ENCODE measurements around the gene SNRNP200.

SNRNP200 gene

DNA sequence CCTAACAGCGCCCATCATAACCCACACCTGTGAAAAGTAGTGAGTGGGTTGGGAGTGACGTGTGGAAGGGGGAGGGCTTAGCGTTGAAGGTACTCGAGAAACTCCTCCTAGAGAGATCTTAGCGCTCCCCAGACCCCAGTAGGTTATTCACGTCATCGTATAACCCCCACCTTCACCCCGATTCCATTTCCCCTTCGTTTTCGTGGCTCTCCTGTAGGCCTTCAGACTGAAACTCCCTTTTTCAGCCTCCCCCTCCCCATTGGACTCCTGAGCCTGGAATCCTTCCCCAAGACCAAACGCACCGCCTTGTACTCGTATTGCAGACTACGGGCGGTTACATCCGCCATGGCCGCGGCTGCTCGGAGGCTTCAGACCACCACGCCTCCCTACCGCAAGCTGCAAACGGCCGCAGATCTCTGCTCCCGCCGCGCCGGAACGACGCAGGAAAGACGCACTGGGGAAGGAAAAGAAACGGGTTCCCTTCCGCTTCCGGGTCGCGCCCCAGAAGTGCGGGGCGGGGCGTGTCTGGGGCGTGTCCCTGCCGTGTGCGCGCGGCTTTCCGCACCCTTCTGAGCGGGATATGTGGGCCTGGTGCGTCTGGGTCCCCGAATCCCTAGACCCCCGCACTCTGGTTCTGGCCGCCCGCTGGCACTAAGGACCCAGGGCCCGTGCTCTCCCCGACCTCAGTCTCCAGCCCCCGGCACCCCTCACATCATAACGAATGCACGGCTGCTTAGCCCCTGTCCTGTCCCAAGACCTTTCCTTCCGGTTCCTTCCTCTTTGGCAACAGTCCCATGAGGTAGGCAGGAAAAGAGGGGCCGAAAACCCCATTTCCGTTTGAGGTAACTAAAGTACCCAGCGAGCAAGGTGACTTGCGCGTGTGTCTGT, at the start of gene SNRNP200:
TSS of gene SNRNP200 (minus strand) at position 456 of the 888 bp plus-strand sequence. CDS start at position 347, 109 bp downstream.
- DNase-seq (ENCODE audit: low spot score), result peak; percentile 86

DNA sequence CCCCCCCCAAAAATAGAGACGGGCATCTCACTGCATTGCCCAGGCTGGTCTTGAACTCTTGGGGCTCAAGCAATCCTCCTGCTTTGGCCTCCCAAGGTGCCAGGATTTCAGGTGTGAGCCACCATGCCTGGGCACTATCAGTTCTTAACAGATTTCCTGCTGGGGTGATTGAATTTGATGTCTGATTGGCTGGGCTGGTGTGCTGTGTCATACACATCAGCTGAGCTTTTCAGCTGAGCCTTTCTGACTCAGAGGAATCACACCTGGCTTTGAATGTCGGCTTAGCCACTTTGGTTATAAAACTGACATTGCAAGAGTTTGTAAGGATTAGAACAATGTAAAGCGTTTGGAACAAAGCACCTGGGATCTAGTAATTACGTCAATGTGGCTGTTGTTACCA, 49.1 kb upstream of the SNRNP200 start:
- DNase-seq (ENCODE audit: low spot score), result no peak

DNA sequence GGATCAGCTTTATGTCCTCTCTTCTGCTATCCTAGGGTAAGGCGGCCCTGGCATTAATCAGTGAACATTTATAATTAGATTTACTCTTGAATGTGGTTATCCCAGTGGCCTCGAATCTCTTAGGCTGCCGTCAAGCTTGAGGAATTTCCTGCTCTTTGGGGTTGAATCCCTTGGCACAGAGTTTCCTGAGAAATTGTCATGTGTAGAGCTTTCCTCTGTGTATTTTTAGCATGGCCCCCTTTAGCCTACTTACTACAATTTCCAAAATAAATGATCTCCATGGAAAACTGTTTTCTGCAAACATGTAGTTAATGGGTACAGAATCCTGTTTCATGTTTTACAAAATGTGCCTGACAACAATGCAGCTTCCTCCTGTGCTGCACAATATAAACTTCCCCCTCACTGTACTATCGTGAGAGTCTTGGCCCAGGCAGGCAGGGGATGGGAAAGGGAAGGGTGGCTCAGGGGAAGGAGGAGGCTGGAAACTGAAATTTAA, 48.3 kb upstream of the SNRNP200 start:
- no peak for DNase-seq (ENCODE audit: low spot score)

DNA sequence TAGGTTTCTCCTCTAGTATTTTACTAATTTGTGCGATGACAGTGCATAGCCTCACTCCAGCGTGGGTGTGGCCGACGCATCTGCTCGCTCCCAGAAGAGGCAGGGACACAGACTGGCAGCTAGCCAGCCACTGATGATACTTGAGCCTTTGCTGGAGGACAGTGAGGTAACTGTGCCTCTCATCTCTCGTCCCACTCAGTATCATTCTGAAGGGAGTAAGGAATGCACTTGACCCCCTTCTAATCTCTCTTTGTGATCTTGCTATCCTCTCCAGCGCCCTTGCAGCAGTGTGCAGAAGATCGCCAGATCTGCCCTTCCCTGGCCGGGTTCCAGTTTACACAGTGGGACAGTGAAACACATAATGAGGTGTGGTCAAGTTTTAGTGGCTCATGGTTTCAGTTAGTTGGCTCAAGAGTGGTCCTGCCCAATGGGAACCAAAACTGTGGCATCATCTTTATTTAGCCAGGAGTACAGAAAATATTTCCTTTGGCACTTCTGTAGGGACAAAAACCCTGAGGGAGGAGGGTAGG, 47.8 kb upstream of the SNRNP200 start:
- no peak for DNase-seq (ENCODE audit: low spot score)

DNA sequence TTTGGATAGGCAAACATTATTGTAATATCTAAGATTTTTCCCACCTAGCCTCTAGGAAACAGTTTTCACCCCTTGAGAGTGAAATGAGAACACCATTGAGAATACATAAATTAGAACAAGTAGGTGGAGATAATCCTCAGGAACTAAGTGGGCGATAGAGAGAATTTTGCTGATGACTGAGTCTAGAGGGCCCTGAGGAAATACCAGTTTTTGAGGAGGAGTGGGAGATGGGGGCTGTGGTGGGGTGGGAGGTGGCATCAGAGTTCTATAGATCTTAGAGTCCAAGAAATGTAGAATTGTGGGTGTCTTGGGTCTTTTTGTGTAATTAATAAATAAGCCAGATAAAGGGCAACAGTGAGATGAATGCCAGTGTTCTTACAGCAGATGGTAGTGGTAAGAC, 42.0 kb upstream of the SNRNP200 start:
- DNase-seq (ENCODE audit: low spot score), result no peak

DNA sequence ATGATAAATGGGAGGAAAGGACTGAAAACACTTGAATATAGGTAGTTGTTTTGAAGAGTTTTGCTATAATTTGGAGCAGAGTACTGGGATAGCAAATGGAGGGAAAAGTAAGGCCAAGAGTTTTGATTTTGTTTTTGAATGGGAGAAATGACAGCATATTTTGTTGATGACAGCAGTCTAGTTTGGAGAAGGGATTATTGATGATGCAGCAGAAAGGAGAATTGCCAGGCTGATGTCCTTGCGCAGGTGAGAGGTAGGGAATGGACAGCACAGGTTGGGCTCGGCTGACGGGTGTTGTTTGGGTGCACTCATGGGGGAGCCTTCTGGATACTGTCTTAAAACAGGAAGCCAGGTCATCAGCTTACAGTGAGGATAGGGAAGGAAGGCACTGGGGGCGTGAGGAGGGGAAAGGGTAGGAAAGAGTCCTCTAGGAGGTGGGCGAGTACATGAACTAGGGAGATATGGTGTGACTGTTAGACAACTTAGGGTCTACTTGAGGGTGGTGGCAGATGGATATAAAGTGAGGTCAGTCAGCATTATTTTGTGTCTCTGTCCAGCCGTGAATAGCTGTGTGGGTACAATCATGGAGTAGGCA, 40.6 kb upstream of the SNRNP200 start:
- DNase-seq (ENCODE audit: low spot score), result no peak

DNA sequence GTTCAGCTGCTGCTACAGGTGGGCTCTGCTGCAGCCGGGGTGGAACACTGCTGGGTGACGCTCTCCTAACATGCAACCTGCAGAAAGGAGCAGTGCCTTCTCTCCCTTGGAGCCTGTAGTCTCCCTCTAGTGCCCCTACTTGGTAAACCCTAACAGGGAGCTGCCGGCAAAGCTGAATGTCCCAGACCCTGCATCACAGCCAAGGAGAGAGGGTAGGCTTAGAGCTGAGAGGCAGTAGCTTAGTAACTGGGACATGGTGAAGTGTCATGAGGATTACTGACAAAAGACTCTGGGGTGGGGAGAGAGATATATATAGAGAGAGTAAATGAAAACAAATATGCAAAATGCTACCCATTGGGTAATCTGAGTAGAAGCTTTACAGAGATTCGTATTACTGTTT, 40.1 kb upstream of the SNRNP200 start:
- no peak for DNase-seq (ENCODE audit: low spot score)

DNA sequence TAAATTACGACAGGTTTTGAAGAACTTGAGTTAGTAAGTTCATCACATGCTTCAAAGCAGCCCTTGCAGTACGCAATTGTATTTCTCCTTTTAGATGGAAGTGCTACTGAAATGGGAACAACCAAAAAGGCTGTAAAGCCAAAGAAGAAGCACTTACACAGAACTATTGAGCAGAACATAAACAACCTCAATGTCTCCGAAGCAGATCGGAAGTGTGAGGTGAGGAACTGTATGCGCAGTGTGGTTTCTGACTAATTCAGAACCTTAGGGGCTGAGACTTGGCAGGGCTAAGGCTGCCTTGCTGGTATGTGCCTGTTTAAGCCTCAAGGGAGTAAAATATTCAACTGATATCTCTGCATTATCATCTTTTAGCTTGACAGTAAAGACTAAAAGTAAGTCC, 38.7 kb upstream of the SNRNP200 start:
- no peak for DNase-seq (ENCODE audit: low spot score)

DNA sequence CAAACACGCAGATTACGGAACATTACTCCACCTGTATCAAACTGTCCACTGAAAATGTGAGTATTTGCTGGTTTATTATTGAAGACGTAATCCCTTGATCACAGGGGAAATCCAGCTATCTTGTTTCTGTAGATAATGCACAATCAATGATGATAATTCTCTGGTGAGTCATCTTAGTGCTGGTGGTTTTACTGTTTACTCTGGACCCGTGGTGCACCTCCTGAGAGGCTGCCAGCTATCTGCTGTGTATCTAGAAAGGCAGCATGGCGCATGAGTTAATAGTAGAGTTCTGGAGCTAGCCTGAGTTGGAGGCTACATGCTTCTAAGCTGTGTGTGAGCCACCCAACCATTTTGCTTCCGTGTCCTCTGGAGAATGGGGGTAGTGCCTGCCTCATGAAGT, 36.7 kb upstream of the SNRNP200 start:
- DNase-seq (ENCODE audit: low spot score), result no peak

DNA sequence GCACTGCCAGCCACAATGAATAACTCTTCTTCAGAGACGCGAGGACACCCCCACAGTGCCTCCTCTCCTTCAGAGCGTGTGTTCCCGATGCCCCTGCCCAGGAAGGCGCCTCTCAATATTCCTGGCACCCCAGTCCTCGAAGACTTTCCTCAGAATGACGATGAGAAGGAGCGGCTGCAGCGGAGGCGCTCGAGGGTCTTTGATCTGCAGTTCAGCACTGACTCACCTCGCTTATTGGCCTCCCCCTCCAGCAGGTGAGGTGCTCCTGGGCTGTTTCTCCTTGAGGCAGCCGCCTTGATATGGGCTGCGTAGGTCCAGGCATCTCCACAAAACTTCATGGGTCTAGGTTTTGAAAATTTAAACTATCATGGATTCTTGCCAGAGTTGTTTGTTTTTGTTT, 36.3 kb upstream of the SNRNP200 start:
- DNase-seq (ENCODE audit: low spot score), result no peak

DNA sequence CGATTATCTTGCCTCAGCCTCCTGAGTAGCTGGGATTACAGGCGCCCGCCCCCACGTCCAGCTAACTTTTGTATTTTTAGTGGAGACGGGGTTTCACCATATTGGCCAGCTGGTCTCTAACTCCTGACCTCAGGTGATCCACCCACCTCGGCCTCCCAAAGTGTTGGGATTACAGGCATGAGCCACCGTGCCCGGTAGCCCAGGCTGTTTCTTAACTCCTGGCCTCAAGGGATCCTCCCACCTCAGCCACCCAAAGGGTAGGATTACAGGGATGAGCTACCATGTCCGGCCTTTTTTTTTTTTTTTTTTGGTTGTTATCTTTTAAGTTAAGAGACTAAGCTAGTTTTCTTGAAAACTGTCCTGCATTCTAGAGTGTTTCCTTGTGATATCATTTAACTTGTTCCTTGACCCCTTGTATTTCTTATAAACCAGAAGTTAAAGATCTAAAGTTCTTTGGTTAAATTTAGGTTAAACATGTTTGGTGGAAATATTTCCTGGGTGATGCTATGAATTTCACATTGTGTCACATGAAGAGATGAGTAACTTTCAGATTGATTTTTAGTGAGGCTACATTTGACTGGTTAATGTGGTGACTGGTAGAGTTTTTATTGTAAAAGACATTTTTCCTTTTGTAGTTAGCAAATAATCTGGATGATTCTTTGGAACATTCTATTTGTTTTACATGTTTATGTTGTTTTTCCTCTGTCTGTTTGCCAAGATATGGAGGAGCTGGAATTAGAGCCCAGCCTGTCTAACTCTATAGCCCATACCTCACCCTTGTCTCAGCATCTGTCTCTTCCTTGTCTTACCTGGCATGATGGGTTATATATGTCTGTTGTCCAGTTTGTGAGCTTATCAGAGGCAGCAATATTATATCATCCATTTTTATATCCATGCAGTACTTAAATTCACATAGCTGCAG, 35.4 kb upstream of the SNRNP200 start:
- no peak for DNase-seq (ENCODE audit: low spot score)

DNA sequence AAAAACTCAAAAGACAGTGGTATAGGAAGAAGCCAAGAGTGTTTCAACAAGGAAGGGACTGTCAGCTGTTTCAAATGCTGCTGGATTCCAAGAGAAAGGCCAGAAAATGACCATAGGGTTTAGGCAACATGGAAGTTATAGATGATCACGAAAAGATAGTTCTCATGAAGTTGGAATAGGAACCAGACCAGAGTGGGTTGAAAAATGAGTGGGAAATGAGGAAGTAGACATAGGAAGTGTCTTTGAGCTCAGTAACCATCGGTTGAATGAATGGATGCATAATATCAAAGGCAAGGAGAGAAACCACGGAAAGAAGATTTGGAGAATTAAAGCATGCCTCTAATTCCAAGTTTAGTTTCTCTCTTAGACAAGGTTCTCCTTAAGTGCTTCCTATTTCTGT, 31.5 kb upstream of the SNRNP200 start:
- no peak for DNase-seq (ENCODE audit: low spot score)

DNA sequence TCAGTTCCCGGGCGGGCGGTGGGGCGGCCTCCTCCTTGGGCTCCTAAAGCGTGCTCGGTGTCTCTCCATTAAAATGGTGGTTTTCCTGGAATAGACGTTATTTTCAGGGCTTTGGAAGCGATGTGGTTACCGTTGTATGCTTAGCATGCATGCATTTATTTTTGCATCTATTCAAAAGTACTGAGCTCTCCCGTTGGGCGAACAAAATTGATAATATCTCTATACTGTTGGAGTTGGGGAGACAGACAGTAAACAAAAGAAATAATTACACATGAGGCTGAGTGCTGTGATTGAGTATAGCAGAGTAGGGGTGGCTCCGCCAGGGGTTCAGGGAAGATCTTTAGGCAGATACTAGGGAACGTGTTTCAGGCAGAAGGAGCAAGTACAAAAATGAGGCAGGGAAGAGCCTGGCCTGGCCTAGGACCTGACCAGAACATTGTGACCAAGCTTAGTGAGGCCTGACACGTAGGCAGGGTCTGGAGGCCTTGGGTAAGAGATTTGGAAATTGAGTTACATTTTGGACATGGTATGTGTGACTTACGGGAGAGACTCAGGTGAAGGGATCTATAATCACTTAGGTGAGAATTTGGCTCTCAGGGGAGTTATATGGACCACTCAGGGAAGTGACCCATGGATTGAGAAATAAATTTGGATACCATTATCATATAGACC, 30.9 kb upstream of the SNRNP200 start:
- no peak for DNase-seq (ENCODE audit: low spot score)

DNA sequence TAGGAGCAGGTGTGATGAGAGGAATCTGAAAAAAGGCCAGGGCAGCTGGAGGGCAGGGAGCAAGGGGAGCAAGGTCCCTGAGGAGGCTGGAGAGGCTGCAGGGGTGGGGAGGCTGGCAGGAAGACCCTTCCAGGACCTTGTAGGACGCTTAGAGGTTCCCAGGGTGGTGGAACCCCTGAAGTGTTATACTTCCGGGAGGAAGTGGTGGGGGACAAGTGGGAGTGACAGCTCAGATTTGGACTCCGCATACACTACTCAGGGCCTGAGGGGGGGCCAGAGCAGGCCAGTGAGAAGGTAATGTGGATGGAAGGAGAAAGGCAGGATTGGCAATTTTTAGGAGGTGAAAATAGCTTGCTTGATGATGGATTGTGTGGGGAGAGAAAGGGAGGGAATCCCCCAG, 28.4 kb upstream of the SNRNP200 start:
- no peak for DNase-seq (ENCODE audit: low spot score)

DNA sequence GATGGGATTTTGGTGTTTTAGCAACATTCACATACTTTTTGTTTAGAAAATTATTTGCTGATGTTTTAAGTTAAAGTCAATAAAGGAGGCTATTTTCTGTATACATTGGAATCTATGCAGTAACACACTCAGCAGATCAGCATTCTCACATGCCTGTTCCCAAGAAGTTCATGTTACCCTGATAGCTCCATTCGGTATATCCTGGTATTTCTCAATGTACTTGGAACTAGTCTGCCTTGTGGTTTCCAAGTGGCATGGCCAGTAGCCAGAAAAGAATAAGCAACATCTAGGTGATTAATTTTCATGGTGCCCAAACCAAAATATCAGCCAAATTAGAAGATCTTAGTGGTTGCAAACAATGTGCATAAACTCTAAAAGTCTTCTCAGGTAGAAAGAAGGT, 25.1 kb upstream of the SNRNP200 start:
- DNase-seq (ENCODE audit: low spot score), result no peak

DNA sequence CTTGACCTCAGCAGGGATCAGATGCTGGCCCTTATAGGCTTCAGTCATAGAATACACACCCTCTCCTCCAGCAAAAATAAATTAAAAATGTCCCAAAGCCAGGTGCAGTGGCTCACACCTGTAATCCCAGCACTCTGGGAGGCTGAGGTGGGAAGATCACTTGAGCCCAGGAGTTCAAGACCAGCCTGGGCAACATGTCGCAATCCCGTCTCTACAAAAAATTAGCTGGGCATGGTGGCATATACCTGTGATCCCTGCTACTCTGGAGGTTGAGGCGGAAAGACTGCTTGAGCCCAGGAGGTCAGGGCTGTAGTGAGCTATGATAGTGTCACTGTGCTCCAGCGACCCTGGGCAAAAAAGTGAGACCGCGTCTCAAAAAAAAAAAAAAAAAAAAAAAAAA, 24.5 kb upstream of the SNRNP200 start:
- no peak for DNase-seq (ENCODE audit: low spot score)

DNA sequence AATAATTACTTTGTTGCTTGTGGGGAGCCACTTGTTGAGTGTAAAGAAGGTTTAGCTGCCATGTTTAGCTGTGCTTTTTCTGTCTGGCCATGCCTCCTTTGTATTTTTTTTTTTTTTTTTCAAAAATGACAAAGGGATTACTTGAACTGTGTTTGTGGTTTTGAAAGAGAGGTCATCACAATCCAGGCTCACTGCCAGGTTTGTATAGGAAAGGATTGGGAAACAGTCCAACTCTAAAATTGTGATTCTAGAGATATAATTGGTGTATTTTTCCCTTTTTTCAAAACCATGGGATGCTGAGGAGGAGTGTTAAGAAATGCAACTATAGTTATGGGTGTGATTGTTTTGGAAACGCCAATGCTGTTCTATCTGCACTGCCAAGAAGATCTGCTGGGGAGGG, 24.1 kb upstream of the SNRNP200 start:
- no peak for DNase-seq (ENCODE audit: low spot score)

DNA sequence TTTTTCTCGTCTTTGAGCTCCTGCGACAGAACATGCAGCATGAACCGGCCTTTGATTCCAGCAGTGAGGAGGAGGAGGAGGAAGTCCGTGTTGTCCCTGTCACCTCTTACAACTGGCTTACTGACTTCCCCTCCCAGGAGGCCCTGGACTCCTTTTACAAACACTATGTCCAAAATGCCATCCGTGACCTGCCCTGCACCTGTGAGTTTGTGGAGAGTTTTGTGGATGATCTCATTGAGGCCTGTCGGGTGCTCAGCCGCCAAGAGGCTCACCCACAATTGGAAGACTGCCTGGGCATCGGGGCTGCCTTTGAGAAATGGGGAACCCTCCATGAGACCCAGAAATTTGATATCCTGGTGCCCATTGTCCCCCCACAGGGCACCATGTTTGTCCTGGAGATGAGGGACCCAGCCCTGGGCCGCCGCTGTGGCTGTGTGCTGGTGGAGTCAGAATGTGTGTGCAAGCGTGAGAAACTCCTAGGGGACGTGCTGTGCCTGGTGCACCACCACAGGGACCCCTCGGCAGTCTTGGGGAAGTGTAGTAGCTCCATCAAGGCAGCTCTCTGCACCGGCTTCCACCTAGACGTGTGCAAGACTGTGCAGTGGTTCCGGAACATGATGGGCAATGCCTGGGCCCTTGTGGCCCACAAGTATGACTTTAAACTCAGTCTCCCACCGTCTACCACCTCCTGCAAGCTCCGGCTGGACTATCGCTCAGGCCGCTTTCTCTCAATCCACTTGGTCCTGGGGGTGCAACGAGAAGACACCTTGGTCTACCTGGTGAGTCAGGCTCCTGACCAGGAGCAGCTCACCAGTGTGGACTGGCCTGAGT, 21.9 kb upstream of the SNRNP200 start:
- DNase-seq (ENCODE audit: low spot score), result no peak

DNA sequence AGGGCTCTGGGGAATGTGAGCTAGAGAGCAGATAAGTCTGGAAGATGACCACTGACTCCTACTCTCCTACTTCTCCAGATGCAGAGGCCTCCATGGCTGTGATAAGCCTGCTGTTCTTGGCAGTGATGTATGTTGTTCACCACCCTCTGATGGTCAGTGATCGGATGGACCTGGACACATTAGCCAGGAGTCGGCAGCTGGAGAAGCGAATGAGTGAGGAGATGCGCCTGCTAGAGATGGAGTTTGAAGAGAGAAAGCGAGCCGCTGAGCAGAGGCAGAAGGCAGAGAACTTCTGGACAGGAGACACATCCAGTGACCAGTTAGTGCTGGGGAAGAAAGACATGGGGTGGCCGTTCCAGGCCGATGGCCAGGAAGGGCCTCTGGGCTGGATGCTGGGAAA, 21.2 kb upstream of the SNRNP200 start:
- no peak for DNase-seq (ENCODE audit: low spot score)

DNA sequence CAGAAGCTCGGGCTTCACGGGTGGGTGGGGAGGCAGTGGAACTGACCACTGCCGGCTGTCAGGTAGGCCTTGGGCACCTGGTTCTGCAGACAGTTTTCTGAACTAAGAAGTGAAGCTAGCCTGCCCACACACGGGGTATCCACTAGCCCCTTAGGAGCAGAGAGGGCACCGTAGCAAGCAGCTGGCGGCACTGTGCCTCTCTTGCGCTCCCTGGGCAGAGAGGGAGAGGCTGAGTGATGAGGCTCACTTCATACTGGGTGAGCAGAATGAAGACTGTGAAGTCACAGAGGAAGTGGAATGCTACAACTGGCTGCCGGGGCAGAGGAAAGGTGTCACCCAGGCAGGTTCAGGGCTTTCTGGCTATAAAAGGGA, 20.5 kb upstream of the SNRNP200 start:
- DNase-seq (ENCODE audit: low spot score), result no peak

All from HuH-7 (cell line).